Activated T-cell treated with anti-CD3 and anti-CD28 coated beads, Interleukin-2, amount 50 U/mL, for 1 hour (primary cell): ENCODE data around the gene MLANA.
A peak's percentile ranks its signal among the peaks of the same experiment; 100 is the strongest.
"Not testable (repeated sequence)": the region's sequence is repeated elsewhere in the genome, so short reads cannot be mapped to it uniquely, and the experiment has no call there.

Experiments used
- DNase-seq: peaks from one replicate; pipeline ENCODE4 v3.0.0-alpha.2; 2020

MLANA gene

DNA sequence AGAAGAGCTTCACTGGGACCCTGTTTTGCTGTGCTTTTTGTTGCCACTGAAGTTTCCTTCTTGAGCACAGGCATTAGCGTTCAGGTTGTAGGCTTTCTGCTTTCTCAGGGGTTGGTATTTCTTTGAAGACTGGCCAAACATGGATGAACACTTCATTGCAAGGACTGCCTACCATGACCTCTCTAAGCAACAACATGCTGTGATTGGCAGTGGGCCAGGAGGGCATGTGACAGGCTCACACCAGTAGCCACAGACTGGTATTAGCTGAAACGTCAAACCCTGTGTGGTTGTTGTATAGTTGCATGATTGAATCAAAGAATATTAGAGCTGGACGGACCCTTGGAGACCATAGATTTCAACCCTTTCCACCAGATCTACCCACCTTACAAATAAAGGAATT lies 20.0 kb upstream of the MLANA start:
- DNase-seq: no peak

DNA sequence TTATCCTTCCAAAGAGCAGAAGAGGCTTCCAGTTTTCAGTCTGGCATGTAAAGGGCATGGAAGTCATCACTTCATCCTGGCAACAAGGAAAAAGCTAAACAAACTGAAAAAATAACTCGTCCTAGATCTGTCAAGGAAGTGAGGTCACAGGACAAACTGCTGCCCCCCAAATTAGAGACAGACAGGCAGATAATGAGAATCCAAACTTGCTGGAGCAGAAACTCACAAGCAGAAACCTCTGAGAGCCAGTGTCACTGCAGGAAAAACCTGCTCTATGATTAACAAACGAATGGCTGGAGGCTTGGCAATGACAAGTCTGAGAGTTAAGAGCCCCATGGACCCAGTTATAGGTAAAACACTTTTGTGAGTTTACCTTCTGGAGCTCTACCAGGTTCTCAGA lies 18.9 kb upstream of the MLANA start:
- no peak for DNase-seq

DNA sequence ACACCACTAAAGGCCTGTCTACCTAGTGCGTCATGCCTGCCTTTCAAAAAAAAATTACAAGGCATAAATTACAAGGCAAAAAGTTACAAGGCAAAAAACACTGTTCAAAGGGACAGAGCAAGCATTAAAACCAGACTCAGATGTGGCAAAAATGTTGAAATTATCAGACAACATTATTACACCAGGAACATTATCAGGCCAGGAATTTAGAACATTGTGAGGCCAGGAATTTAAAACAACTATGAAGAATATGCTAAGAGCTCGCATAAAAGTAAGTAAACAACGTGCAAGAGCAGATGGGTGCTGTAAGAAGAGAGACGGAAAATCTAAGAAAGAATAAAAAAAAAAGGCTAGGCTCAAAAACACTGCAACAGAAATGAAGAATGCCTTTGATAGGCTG lies 18.2 kb upstream of the MLANA start:
- no peak for DNase-seq

DNA sequence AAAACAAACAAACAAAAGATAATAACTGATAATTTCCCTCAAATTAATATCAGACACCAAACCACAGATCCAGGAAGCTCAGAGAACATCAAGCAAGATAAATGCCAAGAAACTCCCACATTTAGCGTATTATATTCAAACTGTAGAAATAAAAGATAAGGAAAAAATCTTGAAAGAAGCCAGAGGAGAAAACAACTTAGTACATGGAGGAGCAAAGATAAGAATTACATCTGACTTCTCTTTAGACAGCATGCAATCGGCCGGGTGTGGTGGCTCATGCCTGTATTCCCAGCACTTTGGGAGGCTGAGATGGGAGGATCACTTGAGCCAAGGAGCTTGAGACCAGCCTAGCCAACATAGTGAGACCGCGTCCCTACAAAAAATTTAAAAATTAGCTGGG lies 17.2 kb upstream of the MLANA start:
- DNase-seq: no peak

DNA sequence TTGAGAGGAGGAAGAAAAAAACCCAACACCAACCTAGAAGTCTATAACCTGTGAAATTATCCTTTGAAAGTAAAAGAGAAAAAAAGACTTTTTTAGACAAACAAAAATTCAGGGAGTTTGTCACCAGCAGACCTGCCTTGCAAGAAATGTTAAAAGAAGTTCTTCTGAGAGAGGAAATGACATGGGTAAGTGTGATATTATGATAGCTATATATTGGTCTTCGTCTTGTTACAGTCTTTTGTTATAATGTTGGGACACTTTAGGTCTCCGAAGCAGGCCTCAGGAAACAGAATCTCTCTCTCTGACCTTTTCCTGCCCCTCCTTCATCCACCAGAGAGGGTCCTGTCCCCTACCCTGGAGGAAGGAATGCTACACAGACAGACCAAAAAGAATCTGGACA lies 16.6 kb upstream of the MLANA start:
- no peak for DNase-seq

DNA sequence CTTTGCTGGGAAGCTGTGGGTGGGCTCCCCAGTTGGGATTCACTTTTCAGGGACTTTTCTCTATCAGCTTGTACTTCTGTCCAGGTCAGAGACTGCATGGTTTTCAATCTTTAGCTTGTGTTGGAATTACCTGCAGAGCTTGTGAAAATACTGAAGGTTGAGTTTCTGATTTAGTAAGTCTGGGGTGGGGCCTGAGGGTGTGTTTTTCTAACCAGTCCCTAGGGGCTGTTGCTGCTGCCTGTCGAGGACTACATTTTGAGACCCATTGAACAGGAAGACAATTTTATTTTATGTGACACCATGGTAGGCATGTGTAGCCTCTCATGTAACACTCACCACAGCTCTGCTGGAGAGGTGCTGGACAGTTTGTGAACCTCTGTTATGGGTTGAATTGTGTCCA lies 14.7 kb upstream of the MLANA start:
- DNase-seq: no peak

DNA sequence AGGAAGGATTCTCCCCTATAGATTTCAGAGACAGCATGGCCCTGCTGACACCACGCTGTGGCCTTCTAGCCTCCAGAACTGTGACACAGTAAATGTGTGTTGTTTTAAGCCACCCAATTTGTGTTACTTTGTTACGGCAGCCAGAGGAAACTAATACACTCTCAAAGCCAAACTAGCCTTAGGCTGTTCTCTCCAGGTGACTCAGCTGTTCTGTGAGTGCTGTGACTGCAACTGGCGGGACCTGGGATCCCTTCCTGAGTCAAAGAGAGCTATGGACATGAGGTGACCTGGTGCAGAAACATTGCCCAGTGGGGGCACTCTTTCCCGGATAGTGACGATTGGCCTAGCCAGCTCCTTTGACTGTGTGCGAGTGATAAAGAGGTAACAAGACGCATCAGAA lies 14.0 kb upstream of the MLANA start:
- no peak for DNase-seq

DNA sequence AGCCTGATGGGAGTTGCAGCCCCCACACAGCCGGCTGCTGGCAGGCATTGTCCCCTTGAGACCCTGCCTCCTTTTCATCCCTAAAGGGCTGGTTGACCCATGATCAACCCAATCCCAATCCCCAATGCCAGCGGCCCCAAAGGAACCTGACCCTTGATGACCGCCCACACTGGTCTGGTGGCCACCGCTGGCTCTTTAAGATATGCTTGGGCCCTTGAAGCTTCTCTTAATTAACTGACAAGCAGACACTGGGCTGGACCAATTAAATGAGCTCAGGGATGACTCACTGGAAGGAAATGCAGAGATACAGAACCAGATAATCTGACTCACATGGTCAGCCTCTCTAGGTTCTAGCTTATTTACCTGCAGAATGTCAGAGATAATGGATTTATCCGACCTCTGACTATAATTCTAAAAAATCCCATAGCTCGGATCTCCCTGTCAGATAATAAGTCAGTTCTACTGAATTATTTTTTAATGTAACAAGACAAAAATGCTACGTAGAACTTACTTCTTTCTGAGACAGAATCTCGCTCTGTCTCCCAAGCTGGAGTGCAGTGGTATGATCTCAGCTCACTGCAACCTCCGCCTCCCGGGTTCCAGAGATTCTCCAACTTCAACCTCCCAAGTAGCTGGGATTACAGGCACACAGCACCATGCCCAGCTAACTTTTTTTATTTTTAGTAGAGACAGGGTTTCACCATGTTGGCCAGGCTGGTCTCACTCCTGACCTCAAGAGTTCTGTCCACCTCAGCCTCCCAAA lies 11.1 kb upstream of the MLANA start:
- no peak for DNase-seq

DNA sequence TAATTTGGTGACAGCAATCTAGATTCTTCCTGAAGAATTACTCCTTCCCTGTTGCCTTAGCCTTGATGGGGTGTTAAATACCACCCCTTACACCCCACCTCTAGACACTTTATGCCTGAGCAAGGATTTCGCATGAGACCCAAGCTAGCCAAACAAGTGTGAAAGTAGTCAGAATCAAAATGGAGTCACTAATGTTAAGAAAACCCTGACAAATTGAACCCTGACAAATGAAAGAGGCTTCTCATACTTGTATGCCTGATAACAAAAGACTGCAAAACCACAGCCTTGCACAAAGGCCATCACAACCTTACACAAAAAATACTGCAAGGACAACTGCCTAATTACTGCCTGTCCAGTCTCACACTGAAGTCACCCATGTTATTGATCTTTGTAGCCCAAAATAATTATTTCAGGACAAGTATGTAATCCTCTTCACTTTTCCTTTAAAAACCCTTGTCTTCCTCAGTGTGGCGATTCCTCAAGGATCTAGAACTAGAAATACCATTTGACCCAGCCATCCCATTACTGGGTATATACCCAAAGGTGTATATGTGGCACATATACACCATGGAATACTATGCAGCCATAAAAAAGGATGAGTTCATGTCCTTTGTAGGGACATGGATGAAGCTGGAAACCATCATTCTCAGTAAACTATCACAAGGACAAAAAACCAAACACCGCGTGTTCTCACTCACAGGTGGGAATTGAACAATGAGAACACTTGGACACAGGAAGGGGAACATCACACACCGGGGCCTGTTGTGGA lies 8.3 kb upstream of the MLANA start:
- DNase-seq: not testable (repeated sequence)

DNA sequence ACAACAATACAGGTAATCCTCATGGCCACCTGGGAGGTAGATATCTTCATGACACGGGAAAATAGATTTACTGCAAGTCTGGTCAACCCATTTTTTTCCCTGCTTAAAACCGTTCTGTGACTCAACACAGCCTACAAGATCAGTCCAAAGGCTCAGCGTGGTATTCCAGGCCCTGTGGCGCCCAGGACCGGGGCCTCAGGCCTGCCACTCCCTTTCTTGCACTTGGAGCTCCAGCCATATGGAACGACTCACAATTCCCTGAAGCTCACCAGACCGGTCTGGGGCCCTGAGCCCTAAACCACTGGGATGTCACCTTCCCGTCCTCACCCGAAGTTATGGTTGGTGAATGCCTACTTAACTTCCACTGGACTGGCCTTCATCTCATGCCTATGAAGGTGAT lies 6.5 kb upstream of the MLANA start:
- no peak for DNase-seq

DNA sequence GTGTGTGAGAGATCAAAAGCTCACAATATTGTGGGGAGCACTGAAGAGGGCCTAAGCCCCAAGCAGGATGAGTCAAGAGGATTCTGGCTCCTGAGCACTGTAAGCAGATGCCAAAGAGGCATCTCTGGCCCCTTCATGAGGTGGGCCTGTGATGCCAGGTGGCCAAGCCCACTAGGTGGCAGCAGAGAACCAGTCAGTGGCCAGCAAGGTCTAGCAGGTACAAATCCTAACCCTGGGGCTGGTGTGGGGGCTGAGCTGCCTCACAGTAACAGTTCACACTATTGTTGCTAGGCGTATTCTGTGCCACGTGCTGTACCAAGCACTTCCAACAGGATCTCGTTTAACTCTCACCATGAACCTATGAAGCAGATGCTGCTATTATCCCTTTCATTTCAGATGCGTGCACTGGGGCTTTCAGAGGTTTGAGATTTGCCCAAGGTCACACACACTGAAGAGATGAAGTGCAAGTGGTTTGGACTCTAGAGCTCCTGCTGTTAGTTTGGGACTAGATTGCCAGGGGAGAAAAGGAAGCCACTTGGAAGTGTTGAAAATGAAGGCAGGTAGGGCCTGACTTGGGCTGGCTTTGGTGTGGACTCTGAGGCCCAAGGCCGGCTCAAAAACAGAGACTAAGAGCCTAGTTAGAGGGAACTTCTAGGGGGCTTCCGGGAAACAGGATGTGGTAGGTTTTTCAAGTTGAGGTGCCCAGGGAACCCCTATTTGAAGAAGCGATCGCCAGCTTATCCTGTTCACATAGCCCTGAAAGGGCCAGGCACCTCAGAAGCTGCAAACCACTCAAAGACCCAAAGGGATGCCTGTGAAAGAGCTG lies 4.4 kb upstream of the MLANA start:
- DNase-seq: peak; percentile 78

DNA sequence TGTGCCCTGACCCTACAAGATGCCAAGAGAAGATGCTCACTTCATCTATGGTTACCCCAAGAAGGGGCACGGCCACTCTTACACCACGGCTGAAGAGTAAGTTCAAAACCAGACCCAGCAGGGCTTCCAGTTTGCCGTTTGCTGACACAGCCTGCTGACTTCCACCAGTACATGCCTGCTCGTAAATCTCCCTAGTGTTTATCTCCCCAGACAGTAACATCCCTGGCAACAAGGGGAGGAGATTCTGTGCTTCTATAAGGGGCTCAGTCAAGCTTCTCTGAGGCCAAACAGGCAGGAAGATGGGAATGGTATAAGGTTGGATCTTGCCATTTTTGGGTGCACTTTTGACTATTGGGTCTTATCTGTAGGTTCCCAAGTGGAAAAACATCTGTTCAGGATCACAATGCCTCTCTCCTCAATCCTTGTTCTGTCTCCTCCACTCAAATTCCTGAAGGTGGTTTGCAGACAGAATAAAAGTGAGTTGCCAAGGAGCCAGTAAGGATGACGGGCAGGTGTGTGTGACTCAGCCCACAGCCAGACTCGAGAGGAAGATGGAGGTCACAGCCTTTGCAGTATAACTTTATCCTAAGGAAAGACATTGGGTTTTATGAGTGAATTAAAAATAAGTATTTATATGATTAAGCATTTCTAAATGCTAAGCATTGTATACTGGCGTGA lies 1.9 kb downstream of the MLANA start:
- DNase-seq: no peak

DNA sequence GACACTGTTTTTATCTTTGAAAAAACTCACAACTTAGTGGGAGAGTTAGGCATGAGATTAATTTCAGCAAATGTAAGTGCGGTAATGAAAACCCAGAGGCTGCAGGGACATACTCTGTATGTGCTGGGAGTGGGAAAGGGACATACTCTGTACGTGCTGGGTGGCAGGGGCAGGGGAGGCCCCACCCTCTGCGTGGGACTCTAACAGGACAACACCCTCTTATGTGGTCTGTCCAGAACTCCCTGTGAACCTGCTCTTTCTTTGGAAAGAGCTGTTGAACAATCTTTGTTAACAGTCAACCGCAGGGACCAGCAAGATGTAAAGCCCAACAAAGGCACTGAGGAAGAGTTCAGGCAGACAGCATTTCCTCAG lies 2.4 kb downstream of the MLANA start:
- DNase-seq: no peak

DNA sequence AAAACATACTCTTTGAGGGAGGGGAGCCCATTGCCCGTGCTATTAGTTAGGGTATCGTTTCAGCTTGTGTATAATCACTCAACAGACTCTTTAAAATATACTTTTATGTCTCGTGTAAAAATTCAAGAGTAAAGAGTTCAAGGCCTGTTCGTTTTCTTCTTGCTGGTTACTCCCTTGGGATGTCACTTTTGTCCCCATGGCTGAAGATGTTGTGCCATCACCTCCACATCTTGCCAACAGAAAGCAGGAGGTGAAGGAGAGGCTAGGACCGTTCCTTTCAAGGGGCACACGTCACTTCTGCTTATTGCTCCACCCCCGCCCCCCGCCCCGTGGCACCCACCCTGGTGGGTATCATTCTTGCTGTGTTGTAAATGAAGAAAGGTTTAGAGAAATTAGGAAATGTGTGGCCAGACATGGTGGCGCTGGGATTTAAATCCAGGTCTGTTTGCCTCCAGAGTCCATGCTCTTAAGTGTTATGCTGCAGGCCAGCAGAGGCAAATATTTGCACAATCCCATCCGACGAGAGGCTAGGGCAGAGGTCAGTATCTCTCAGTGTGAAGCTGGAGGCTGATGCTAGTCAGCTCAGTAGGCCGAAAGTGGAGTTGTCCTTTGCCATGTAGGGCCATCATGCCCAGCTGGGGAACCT lies 3.0 kb downstream of the MLANA start:
- DNase-seq: no peak

DNA sequence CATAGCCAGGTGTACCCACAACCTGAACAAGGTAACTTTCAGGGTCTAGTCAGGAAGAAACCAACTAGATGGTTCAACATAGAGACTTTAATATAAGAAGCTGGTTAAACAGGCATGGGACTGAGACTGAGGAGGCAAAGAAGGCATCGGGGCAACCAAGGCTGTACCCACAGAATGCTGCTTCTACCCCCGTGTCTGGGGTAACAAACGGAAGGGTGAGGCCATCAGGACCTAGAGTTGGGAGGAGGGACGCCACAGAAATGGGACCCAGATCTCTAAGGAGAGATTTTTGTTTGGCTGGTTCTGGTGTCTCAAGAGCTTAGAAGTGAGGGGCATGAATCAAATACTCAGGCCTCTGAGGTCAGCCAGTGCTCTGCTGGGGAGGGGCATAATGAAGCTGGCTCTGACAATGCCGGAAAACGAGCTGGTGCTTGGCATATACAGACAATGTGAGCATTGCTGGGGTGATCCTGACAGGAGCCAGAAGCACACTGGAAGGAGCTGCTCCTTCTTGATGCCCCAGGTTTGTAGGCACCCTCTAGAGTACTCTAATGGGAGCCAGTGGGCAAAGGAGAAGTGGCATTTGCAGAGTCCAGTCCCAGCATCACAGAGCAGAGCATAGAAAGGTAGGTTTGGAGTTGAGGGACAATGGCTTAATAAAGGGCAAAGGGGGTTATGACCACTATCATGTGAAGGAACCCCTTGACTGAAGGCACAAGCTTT lies 3.7 kb downstream of the MLANA start:
- no peak for DNase-seq

DNA sequence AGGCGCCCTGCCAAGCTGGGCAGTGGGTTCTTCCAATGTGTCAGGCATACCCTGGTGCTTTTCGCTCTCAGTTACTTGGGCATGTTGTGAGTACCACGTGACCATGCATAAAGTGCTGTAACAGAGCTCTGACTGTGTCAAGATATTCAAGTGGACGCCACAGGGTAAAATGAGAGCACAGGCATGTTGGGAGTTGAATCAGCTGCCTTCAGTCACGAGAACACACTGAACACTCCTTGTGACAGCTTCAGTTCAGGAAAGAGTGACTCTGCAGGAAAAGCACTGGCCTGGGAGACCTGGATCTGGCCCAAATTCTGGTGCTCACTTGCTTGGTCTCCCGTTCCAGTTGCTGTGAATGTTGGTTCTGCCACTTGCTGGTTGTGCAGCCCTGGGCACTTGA lies 5.1 kb downstream of the MLANA start:
- no peak for DNase-seq

DNA sequence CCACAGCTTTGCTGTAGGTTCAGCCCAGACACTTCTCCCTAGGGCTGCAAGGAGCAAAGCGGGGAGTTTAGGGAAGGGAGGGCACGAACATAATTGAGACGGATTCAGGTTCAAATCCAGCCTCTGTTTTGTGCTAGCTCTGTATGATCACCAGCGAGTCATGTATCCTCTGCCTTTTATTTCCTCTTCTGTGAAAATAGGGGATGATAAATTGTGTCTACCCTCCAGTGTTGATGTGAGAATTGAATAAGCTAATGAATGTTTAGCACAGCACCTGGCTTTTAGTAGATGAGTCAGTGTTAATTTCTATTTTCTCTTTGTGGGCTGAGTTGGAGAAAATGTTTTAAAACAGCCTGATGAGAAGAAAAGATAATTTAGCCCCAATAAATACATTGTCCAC lies 6.2 kb downstream of the MLANA start:
- no peak for DNase-seq

DNA sequence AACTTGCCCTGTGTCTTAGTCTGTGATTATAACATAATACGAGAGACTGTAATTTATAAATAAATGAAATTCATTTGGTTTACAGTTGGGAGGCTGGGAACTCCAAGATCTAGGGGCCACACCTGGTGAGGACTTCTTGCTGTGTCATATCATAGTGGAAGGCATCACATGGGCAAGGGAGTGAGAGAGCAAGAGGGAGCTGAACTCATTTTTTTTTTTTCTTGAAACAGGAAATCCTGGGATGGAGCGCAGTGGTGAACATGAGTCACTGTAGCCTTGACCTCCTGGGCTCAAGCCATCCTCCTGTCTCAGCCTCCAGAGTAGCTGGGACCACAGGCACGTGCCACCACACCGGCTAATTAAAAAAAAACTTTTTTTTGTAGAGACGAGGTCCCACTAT lies 7.2 kb downstream of the MLANA start:
- DNase-seq: no peak

DNA sequence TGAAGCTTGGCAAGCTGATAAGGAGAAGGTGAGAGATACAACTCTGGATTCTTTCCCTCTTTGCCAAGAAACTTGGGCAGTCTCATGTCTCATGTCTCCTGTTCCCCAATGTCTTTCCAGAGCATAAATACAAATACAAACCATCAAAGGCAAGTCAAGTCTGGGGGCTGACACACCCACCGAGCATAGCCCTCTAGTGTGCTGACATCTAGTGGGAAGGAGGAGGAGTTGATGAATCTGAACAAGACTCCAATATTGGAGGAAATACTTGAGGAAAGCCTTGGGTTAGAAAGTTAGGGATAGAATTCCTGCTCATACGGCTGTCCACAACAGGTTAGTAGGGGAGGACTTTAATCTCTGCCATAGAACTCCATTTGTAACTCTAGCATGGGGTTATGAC lies 8.6 kb downstream of the MLANA start:
- DNase-seq: no peak

DNA sequence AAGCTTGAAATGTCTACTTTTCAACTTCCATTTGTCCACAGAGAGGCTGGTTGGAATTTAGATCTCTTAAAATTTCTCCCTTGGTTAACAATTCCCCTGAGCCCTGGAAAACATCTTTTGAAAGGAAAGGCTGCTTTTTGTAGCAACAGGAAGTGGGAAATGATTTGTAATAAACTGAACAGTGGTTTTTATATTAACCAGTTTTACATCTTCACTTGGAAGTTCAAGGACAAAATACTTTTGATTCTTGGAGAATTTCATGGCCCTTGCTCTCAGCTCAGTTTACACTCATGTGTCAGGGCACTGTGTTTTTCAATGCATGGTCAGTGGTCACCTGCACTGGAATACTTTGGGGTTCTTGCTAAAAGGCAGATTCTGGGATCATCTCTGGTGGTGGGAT lies 9.9 kb downstream of the MLANA start:
- DNase-seq: no peak

DNA sequence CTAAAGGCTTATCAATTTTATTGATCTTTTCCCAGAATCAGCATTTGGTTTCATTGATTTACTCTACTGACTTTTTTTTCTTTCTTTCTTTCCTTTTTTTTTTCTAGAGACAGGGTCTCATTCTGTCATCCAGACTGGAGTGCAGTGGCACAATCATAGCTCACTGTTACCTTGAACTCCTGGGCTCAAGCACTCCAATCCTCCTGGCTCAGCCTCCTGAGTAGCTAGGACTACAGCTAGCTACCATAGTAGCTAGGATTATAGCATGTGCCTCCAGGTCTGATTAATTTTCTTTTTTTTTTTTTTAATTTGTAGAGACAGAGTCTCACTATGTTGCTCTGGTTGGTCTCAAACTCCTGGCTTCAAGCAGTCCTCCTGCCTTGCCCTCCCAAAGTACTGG lies 11.7 kb downstream of the MLANA start:
- no peak for DNase-seq

DNA sequence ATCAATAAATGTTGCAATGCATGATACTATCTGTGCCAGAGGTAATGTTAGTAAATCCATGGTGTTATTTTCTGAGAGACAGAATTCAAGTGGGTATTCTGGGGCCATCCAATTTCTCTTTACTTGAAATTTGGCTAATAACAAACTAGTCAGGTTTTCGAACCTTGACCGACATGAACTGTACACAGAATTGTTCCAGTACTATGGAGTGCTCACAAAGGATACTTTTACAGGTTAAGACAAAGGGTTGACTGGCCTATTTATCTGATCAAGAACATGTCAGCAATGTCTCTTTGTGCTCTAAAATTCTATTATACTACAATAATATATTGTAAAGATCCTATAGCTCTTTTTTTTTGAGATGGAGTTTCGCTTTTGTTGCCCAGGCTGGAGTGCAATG lies 18.2 kb downstream of the MLANA start:
- no peak for DNase-seq
